SK-N-SH (cell line): Measurements from ENCODE around the gene MTG1.

Experiments
- EP300 ChIP-seq, 2 experiments: IDR thresholded peaks; 2 replicates each; pipeline versions ENCODE4 v1.4.0 to v1.6.1; 2012; ENCODE audit warnings: borderline replicate concordance in 1 of 2, low read depth in 1 of 2, low read length in 1 of 2
- JUND ChIP-seq: IDR thresholded peaks from 2 replicates; pipeline ENCODE4 v1.4.0; 2012
- POLR2AphosphoS5 ChIP-seq: IDR thresholded peaks from 2 replicates; pipeline ENCODE4 v1.6.1; 2012; ENCODE audit warnings: low read depth, low read length
- RAD21 ChIP-seq: IDR thresholded peaks from 2 replicates; pipeline ENCODE4 v1.6.1; 2012; ENCODE audit warnings: mild to moderate bottlenecking, low read length
- RXRA ChIP-seq: IDR thresholded peaks from 2 replicates; pipeline ENCODE4 v1.4.0; 2012; ENCODE audit warnings: low read depth, mild to moderate bottlenecking, borderline replicate concordance
- SMC3 ChIP-seq: IDR thresholded peaks from 2 replicates; pipeline ENCODE4 v1.6.1; 2012; ENCODE audit warnings: low read depth, low read length, improper control_type of control experiment
- TAF1 ChIP-seq: IDR thresholded peaks from 2 replicates; pipeline ENCODE4 v1.6.1; 2012; ENCODE audit warnings: low read depth, mild to moderate bottlenecking, low read length, moderate library complexity, borderline replicate concordance
- YY1 ChIP-seq: IDR thresholded peaks from 2 replicates; pipeline ENCODE4 v1.4.0; 2012; ENCODE audit warnings: low read depth, mild to moderate bottlenecking
- TF ChIP-seq, protein P1 (sequence below): fragments of 200-600 bp; sonication (generic); IDR thresholded peaks from 2 replicates; pipeline ENCODE4 v1.6.1; 2017; ENCODE audit warnings: antibody characterized with exemption, mild to moderate bottlenecking, moderate library complexity
- TF ChIP-seq, protein P2 (sequence below): IDR thresholded peaks from 2 replicates; pipeline ENCODE4 v1.6.1; 2012; ENCODE audit warnings: mild to moderate bottlenecking, low read depth, low read length, moderate library complexity
- TF ChIP-seq, protein P3 (sequence below): IDR thresholded peaks from 2 replicates; pipeline ENCODE4 v1.4.0; 2012; ENCODE audit warnings: low read depth

DNA sequence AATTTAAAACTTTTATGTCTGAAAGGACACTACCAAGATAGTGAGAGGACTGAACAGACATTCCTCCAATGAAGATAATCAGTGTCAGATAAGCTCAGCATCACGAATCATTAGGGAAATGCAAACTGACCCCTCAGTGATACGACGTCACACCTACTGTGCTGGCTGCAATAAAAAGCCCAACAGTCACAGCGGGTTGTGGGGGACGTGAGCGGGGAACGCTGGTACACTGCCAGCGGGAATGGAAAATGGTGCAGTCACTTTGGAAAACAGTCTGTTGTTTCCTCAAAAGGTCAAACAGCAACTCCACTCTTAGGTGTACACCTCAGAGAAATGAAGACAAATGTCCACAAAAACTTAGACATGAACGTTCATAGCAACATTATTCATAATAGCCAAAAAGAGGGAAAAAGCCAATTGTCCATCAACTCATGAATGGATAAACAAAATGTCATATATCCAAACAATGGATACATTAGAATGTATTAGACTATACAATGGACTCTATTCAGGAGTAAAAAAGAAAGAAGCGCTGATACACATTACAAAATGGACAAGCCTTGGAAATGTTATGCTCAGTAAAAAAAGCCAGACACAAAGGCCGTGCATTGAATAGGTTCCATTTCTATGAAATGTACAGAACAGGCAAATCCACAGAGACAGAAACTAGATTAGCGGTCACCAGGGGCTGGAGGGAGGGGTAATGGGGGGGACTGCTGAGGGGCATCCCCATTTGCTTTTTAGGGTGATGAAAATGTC lies 18.4 kb upstream of the MTG1 start:
- TF ChIP-seq, protein P1, sequence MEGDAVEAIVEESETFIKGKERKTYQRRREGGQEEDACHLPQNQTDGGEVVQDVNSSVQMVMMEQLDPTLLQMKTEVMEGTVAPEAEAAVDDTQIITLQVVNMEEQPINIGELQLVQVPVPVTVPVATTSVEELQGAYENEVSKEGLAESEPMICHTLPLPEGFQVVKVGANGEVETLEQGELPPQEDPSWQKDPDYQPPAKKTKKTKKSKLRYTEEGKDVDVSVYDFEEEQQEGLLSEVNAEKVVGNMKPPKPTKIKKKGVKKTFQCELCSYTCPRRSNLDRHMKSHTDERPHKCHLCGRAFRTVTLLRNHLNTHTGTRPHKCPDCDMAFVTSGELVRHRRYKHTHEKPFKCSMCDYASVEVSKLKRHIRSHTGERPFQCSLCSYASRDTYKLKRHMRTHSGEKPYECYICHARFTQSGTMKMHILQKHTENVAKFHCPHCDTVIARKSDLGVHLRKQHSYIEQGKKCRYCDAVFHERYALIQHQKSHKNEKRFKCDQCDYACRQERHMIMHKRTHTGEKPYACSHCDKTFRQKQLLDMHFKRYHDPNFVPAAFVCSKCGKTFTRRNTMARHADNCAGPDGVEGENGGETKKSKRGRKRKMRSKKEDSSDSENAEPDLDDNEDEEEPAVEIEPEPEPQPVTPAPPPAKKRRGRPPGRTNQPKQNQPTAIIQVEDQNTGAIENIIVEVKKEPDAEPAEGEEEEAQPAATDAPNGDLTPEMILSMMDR, result no peak
- TF ChIP-seq EP300 (IDR thresholded peaks at IDR 0.05; ENCODE audit: borderline replicate concordance in 1 of 2, low read depth in 1 of 2, low read length in 1 of 2), result no peak
- no peak for TF ChIP-seq YY1
- TF ChIP-seq RXRA, result no peak
- no peak for TF ChIP-seq SMC3
- no peak for TF ChIP-seq RAD21
- no peak for TF ChIP-seq POLR2AphosphoS5
- no peak for TF ChIP-seq TAF1
- TF ChIP-seq, protein P2, sequence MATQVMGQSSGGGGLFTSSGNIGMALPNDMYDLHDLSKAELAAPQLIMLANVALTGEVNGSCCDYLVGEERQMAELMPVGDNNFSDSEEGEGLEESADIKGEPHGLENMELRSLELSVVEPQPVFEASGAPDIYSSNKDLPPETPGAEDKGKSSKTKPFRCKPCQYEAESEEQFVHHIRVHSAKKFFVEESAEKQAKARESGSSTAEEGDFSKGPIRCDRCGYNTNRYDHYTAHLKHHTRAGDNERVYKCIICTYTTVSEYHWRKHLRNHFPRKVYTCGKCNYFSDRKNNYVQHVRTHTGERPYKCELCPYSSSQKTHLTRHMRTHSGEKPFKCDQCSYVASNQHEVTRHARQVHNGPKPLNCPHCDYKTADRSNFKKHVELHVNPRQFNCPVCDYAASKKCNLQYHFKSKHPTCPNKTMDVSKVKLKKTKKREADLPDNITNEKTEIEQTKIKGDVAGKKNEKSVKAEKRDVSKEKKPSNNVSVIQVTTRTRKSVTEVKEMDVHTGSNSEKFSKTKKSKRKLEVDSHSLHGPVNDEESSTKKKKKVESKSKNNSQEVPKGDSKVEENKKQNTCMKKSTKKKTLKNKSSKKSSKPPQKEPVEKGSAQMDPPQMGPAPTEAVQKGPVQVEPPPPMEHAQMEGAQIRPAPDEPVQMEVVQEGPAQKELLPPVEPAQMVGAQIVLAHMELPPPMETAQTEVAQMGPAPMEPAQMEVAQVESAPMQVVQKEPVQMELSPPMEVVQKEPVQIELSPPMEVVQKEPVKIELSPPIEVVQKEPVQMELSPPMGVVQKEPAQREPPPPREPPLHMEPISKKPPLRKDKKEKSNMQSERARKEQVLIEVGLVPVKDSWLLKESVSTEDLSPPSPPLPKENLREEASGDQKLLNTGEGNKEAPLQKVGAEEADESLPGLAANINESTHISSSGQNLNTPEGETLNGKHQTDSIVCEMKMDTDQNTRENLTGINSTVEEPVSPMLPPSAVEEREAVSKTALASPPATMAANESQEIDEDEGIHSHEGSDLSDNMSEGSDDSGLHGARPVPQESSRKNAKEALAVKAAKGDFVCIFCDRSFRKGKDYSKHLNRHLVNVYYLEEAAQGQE, result no peak
- TF ChIP-seq, protein P3, sequence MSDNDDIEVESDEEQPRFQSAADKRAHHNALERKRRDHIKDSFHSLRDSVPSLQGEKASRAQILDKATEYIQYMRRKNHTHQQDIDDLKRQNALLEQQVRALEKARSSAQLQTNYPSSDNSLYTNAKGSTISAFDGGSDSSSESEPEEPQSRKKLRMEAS, result no peak
- TF ChIP-seq JUND, result no peak
